Suprapubic skin (tissue), 3 donors: ENCODE measurements around the gene PLEKHA3.

Source experiments
- CTCF ChIP-seq, 2 donors: fragments of 200-600 bp in 1 of 2; fragments of 450-650 bp in 1 of 2; sonication (generic) in 1 of 2; IDR thresholded peaks; one replicate each; pipeline ENCODE4 v1.5.1; 2016 to 2019; ENCODE audit warnings: antibody characterized with exemption in 2 of 2, mild to moderate bottlenecking in 1 of 2, moderate library complexity in 1 of 2
- POLR2AphosphoS5 ChIP-seq, 3 donors: sonication (generic); formaldehyde crosslinking; IDR thresholded peaks; one replicate each; pipeline ENCODE4 v1.6.1; 2017; ENCODE audit warnings: antibody characterized with exemption in 3 of 3

- TF ChIP-seq CTCF (IDR thresholded peaks at IDR 0.05) (no peak), POLR2AphosphoS5 (IDR thresholded peaks at IDR 0.05) (no peak)
Observed at GRCh38 chr2:178506524-178506923, 26.3 kb downstream of the PLEKHA3 start.
